ENCODE results near the gene NCAPD2. TPM values are rescaled to one million over a fixed set of nuclear protein-coding genes. Genes with fewer than 3 reads are reported as not detected.

The NCAPD2 gene
- total RNA-seq, 1 donor from 2014 or later: 32.0 TPM

DNA sequence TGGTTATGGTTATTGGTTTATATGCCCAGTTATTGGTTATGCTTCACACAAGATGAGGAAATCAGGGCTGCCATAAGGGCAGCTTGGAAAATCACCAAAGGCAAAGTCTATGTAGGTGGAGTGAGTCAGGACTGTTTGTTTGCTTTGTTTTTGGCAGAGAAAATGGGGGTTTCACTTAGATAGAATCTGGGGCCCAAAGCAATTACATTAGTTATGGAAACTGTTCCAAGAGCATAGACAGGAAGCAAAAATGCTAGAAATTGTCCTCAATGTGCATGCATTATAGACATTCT lies 25.7 kb upstream of the NCAPD2 start:
- Histone ChIP-seq H3K36me3 (peaks cover 41% of the 10 kb centered on the region), H3K27me3 (ENCODE audit: low read depth) (no peaks in the 10 kb centered on the region), H3K27ac (no peak overlapping the region), H3K4me1 (peaks cover 56% of the 10 kb centered on the region), H3K4me3 (no peak overlapping the region), H3K9me3 (no peaks in the 10 kb centered on the region)
- intact Hi-C loops (cut with DNase I): no loop called here
- DNase-seq (no peak), ATAC-seq (no peak)
- TF ChIP-seq, protein P1, sequence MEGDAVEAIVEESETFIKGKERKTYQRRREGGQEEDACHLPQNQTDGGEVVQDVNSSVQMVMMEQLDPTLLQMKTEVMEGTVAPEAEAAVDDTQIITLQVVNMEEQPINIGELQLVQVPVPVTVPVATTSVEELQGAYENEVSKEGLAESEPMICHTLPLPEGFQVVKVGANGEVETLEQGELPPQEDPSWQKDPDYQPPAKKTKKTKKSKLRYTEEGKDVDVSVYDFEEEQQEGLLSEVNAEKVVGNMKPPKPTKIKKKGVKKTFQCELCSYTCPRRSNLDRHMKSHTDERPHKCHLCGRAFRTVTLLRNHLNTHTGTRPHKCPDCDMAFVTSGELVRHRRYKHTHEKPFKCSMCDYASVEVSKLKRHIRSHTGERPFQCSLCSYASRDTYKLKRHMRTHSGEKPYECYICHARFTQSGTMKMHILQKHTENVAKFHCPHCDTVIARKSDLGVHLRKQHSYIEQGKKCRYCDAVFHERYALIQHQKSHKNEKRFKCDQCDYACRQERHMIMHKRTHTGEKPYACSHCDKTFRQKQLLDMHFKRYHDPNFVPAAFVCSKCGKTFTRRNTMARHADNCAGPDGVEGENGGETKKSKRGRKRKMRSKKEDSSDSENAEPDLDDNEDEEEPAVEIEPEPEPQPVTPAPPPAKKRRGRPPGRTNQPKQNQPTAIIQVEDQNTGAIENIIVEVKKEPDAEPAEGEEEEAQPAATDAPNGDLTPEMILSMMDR (IDR thresholded peaks at IDR 0.05): no peak

- H3K4me3 ChIP-seq: peak overlapping the region; percentile 87
- no peaks in the 10 kb centered on the region for H3K9me3 ChIP-seq
- TF ChIP-seq, protein P1 (IDR thresholded peaks at IDR 0.05): no peak
- intact Hi-C loops (cut with DNase I): no loop called here
- H3K27ac ChIP-seq: no peak overlapping the region
- no peaks in the 10 kb centered on the region for H3K27me3 ChIP-seq (ENCODE audit: low read depth)
- peaks cover 47% of the 10 kb centered on the region for H3K4me1 ChIP-seq
- DNase-seq (no peak), ATAC-seq (no peak)
- H3K36me3 ChIP-seq: peaks cover 33% of the 10 kb centered on the region
Measured at GRCh38 chr12:6469092-6469491, 24.8 kb upstream of the NCAPD2 start.

GRCh38 chr12:6469609-6470374 lies 24.1 kb upstream of the NCAPD2 start:
- TF ChIP-seq, protein P1 (IDR thresholded peaks at IDR 0.05): no peak
- ATAC-seq (no peak), DNase-seq (no peak)
- no peaks in the 10 kb centered on the region for H3K27me3 ChIP-seq (ENCODE audit: low read depth)
- intact Hi-C loops (cut with DNase I): no loop called here
- H3K4me1 ChIP-seq: peaks cover 40% of the 10 kb centered on the region
- peaks cover 26% of the 10 kb centered on the region for H3K36me3 ChIP-seq
- no peaks in the 10 kb centered on the region for H3K9me3 ChIP-seq
- H3K4me3 ChIP-seq: peak overlapping the region; percentile 87
- peak overlapping the region; percentile 93 for H3K27ac ChIP-seq

GRCh38 chr12:6470375-6471163 lies 23.3 kb upstream of the NCAPD2 start, which contains the start of gene VAMP1:
Gene VAMP1 (minus strand): TSS chr12:6470677. CDS start chr12:6470531, 146 bp downstream.
- ATAC-seq (peak; percentile 98 to 99), DNase-seq (peak; percentile 99)
- no peaks in the 10 kb centered on the region for H3K27me3 ChIP-seq (ENCODE audit: low read depth)
- peak within 1 kb of the TSS; percentile 87 for H3K4me3 ChIP-seq
- peaks cover 20% of the 10 kb centered on the region for H3K36me3 ChIP-seq
- intact Hi-C loops (cut with DNase I): no loop called here
- TF ChIP-seq, protein P1 (IDR thresholded peaks at IDR 0.05): no peak
- H3K27ac ChIP-seq: peak within 1 kb of the TSS; percentile 93
- H3K4me1 ChIP-seq: peaks cover 35% of the 10 kb centered on the region
- H3K9me3 ChIP-seq: no peaks in the 10 kb centered on the region

DNA sequence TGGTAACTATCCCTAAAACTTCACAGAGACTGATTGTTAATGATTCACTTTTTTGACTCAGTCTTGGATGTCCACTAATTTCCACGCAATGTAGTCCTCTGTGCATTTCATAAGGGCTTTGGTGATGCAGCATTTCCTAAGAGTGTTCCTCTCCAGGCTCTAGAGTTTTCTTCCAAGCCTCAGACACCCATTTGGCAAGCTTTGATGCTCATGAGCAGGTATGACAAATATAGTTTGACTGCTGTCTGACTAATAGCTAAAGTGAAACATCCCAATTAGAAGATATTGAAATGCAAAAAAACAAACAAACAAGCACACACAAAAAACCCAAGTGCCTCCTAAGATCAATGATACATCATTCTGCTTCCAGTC lies 21.9 kb upstream of the NCAPD2 start:
- Histone ChIP-seq H3K9me3 (no peaks in the 10 kb centered on the region), H3K27me3 (ENCODE audit: low read depth) (no peaks in the 10 kb centered on the region), H3K36me3 (peaks cover 6% of the 10 kb centered on the region), H3K4me3 (no peak overlapping the region), H3K27ac (no peak overlapping the region), H3K4me1 (peaks cover 28% of the 10 kb centered on the region)
- TF ChIP-seq, protein P1 (IDR thresholded peaks at IDR 0.05): no peak
- ATAC-seq (no peak), DNase-seq (no peak)
- intact Hi-C loops (cut with DNase I): no loop called here
